ENCODE results near the gene TENM4. TPM values are rescaled to one million over a fixed set of nuclear protein-coding genes. Genes with fewer than 3 reads are reported as not detected.

Gene TENM4
- total and polyA plus RNA-seq, 4 donors = 24.8 to 70.5 (median 38.1) TPM

DNA sequence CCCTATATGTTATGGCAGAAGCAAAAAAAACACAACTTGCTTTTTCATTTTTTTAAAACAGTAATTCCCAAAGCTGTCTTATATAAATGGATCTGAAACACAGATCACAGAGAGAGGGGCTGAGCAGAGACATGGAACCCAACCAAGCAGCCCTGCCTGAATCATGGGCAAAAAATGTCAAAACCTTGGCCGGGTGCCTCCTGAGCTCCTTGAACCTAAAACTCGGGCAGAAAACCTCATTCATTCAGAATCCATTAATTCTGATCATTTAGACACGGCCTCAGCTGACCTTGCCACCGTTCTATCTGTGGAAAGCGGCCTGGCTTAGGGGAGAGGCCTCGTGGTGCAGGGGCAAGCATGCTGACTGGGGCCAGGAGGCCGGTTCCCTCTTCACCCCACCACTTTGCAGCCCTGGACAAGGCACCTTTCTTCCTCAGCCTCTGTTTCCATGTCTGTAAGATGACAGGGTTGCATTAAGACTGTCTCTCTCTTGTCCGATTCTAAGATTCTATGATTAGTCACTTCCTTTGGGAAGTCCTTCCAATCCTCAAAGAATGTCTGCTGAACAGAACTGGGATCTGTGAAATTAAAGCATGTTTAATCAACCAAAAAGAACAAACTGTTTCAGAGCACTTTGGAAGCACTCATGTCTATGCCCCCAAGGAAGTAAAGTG, 26.0 kb downstream of the TENM4 start:
- Histone ChIP-seq H3K36me3 (ENCODE audit: control insufficient read depth, insufficient read depth, low read length) (peaks cover 2% of the 10 kb centered on the region), H3K4me1 (ENCODE audit: control insufficient read depth, insufficient read depth, low read length) (peaks cover 13% of the 10 kb centered on the region), H3K4me3 (ENCODE audit: low read depth, low read length) (no peak overlapping the region), H3K27ac (ENCODE audit: low read depth, low read length) (no peak overlapping the region), H3K27me3 (ENCODE audit: control insufficient read depth, insufficient read depth, low read length) (no peaks in the 10 kb centered on the region), H3K9me3 (ENCODE audit: control insufficient read depth, insufficient read depth, low read length) (no peaks in the 10 kb centered on the region)
- DNase-seq (ENCODE audit: low read depth in 4 of 6, low spot score in 6 of 6) = peak in 1 of 6 donors; percentile 35
- 50% methylated on average over 7 of the region's 8 CpGs for WGBS (ENCODE audit: insufficient coverage)

DNA sequence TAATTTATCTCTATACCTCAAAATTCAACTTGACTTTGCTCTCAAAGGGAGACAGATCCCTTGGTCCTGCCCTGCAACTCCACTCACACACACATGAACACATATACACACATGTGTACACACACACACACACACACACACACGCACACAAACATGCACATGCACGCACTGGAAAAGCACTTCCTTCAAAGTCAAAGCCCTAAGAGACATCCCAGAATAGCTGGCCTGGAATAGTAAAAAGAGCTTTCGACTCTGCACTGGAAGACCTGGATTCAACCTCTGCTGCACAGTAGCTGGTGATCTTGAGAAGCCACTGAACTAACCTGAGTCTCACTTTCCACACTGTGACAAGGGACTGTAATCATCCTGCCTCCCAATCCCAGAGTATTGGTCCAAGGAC, 26.8 kb downstream of the TENM4 start:
- no peak for DNase-seq (ENCODE audit: low read depth in 4 of 6, low spot score in 6 of 6)
- no peaks in the 10 kb centered on the region for H3K27me3 ChIP-seq (ENCODE audit: control insufficient read depth, insufficient read depth, low read length)
- H3K4me1 ChIP-seq (ENCODE audit: control insufficient read depth, insufficient read depth, low read length) = peaks cover 13% of the 10 kb centered on the region
- 90% methylated on average over 2 of the region's 3 CpGs for WGBS (ENCODE audit: insufficient coverage)
- H3K27ac ChIP-seq (ENCODE audit: low read depth, low read length) = no peak overlapping the region
- H3K9me3 ChIP-seq (ENCODE audit: control insufficient read depth, insufficient read depth, low read length) = no peaks in the 10 kb centered on the region
- no peak overlapping the region for H3K4me3 ChIP-seq (ENCODE audit: low read depth, low read length)
- H3K36me3 ChIP-seq (ENCODE audit: control insufficient read depth, insufficient read depth, low read length) = peaks cover 2% of the 10 kb centered on the region

DNA sequence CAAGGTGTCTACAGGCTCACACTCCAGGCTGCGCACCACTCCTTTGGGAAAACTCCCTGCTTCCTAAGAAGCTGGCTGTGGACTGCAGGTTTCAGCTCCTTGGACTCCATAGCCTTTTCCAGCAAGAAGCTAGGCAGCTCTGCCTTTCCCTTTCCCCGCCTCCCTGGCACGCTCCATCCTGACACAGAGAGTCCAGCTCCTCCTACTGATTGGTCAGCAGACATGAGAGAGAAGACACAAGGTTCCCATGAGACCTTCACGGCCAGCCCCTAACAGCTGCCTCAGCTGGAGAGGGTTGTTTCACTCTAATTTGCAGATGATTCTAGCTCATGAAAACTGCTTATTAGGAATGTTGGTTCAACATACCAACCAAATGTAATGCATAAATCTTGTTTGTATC, 27.6 kb downstream of the TENM4 start:
- Histone ChIP-seq H3K36me3 (ENCODE audit: control insufficient read depth, insufficient read depth, low read length) (peaks cover 2% of the 10 kb centered on the region), H3K27ac (ENCODE audit: low read depth, low read length) (no peak overlapping the region), H3K27me3 (ENCODE audit: control insufficient read depth, insufficient read depth, low read length) (no peaks in the 10 kb centered on the region), H3K9me3 (ENCODE audit: control insufficient read depth, insufficient read depth, low read length) (no peaks in the 10 kb centered on the region), H3K4me3 (ENCODE audit: low read depth, low read length) (no peak overlapping the region), H3K4me1 (ENCODE audit: control insufficient read depth, insufficient read depth, low read length) (peaks cover 13% of the 10 kb centered on the region)
- peak; percentile 29 to 92 (median 38) for DNase-seq (ENCODE audit: low read depth in 4 of 6, low spot score in 6 of 6)
- 29% methylated on average over 3 of the region's 4 CpGs for WGBS (ENCODE audit: insufficient coverage)

DNA sequence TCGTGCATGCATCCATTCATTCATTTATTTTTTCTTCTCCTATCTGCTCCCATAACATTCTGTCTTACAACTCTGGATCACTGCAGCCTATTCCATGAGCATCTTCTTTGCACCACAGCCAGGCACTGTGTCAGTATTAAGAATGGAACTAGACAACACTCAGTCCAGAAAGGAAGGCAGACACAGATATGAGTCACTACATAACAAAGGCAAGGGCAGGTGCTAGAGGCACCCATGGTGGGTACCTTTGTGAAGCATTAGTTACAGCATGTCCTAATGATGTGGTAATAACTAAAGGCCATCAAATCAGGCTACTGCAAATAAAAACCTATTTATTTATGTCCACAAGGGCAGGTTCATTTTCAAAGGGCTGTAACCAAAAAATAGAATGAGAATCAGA, 28.1 kb downstream of the TENM4 start:
- Histone ChIP-seq H3K27me3 (ENCODE audit: control insufficient read depth, insufficient read depth, low read length) (no peaks in the 10 kb centered on the region), H3K36me3 (ENCODE audit: control insufficient read depth, insufficient read depth, low read length) (peaks cover 2% of the 10 kb centered on the region), H3K27ac (ENCODE audit: low read depth, low read length) (no peak overlapping the region), H3K9me3 (ENCODE audit: control insufficient read depth, insufficient read depth, low read length) (no peaks in the 10 kb centered on the region), H3K4me1 (ENCODE audit: control insufficient read depth, insufficient read depth, low read length) (peaks cover 13% of the 10 kb centered on the region), H3K4me3 (ENCODE audit: low read depth, low read length) (no peak overlapping the region)
- WGBS (ENCODE audit: insufficient coverage) = 92% methylated on average over 1 of the region's 1 CpG
- DNase-seq (ENCODE audit: low read depth in 4 of 6, low spot score in 6 of 6) = no peak

DNA sequence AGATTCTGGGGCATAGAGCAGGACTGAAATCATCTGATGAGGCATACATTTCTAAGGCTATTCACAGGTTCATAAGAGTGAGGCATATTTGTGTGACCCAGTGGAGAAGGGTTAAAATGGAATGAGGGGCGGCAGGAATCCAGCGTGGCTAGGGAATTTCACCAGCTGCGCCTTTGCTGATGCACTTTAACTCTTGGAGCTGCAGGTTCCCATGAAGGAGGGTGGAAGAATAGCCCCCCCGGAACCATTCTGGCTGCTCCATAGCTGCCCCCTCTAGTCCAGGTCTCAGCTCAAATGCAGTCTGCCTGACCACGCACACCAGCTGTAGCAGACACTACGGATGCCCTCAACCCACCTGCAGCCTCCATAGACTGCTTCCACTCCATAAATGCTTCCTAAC, 31.5 kb downstream of the TENM4 start:
- no peaks in the 10 kb centered on the region for H3K9me3 ChIP-seq (ENCODE audit: control insufficient read depth, insufficient read depth, low read length)
- DNase-seq (ENCODE audit: low read depth in 4 of 6, low spot score in 6 of 6) = no peak
- 92% methylated on average over 6 of the region's 6 CpGs for WGBS (ENCODE audit: insufficient coverage)
- H3K36me3 ChIP-seq (ENCODE audit: control insufficient read depth, insufficient read depth, low read length) = no peaks in the 10 kb centered on the region
- H3K4me3 ChIP-seq (ENCODE audit: low read depth, low read length) = no peak overlapping the region
- H3K27ac ChIP-seq (ENCODE audit: low read depth, low read length) = no peak overlapping the region
- H3K27me3 ChIP-seq (ENCODE audit: control insufficient read depth, insufficient read depth, low read length) = no peaks in the 10 kb centered on the region
- peaks cover 8% of the 10 kb centered on the region for H3K4me1 ChIP-seq (ENCODE audit: control insufficient read depth, insufficient read depth, low read length)

DNA sequence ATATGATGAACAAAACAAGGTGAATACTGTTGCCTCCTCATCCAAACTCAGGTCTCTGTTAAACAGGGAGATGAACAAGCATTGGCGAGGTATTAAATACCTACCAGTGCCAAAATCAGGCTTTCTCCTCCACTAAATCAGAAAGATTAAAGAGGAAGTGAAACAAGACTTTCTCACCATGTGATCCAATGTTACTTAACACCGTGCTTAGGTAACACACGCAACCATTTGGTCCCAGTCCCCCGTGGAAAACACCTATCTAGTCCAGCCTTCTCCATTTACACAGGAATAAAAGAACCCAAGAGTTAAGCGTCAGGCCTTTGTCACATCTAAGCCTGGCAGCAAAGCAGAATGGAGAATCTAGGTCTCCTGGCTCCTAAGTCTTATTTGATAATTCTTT, 34.5 kb downstream of the TENM4 start:
- no peaks in the 10 kb centered on the region for H3K9me3 ChIP-seq (ENCODE audit: control insufficient read depth, insufficient read depth, low read length)
- no peaks in the 10 kb centered on the region for H3K27me3 ChIP-seq (ENCODE audit: control insufficient read depth, insufficient read depth, low read length)
- no peaks in the 10 kb centered on the region for H3K36me3 ChIP-seq (ENCODE audit: control insufficient read depth, insufficient read depth, low read length)
- peaks cover 5% of the 10 kb centered on the region for H3K4me1 ChIP-seq (ENCODE audit: control insufficient read depth, insufficient read depth, low read length)
- 100% methylated on average over 2 of the region's 5 CpGs for WGBS (ENCODE audit: insufficient coverage)
- DNase-seq (ENCODE audit: low read depth in 4 of 6, low spot score in 6 of 6) = no peak
- H3K27ac ChIP-seq (ENCODE audit: low read depth, low read length) = no peak overlapping the region
- H3K4me3 ChIP-seq (ENCODE audit: low read depth, low read length) = no peak overlapping the region

DNA sequence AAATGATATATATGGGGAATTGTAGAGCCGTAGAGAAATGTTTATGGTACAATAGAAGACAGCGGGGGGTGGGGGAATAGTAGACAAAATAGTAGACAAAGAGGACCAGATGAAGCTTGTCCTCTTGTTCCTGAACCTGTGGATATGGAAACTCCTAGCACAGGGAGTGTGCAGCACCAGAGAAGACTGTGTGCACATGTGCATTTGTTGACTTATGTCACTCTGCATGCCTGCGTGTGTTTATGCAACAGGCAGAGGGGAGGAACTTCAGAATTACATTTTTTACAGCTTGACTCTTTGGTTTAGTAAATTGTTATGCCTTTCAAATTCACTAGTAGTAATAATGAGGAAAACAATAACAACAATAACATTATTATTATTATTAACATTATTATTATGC, 36.0 kb downstream of the TENM4 start:
- H3K36me3 ChIP-seq (ENCODE audit: control insufficient read depth, insufficient read depth, low read length) = no peaks in the 10 kb centered on the region
- DNase-seq (ENCODE audit: low read depth in 4 of 6, low spot score in 6 of 6) = no peak
- no peaks in the 10 kb centered on the region for H3K27me3 ChIP-seq (ENCODE audit: control insufficient read depth, insufficient read depth, low read length)
- no peaks in the 10 kb centered on the region for H3K9me3 ChIP-seq (ENCODE audit: control insufficient read depth, insufficient read depth, low read length)
- H3K4me1 ChIP-seq (ENCODE audit: control insufficient read depth, insufficient read depth, low read length) = peaks cover 12% of the 10 kb centered on the region
- WGBS (ENCODE audit: insufficient coverage) = 90% methylated on average over 2 of the region's 3 CpGs
- H3K4me3 ChIP-seq (ENCODE audit: low read depth, low read length) = no peak overlapping the region
- no peak overlapping the region for H3K27ac ChIP-seq (ENCODE audit: low read depth, low read length)

DNA sequence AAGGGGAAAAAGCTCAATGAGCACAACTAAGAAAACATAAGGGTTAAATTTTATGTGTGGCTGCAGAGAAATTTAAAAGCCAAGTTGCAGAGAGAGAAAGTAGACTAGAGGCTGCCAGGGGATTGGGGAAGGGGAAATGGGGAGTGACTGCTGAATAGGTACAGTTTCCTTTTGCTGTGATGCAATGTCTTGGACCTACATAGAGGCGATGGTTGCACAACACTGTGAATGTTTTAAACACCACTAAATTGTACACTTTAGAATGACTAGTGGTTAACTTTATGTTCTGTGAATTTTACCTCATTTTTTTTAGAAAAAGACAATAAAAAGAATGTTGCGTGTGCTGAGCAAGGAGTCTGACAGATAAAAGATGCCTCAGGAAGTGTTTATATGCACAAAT, 36.5 kb downstream of the TENM4 start:
- no peak for DNase-seq (ENCODE audit: low read depth in 4 of 6, low spot score in 6 of 6)
- H3K9me3 ChIP-seq (ENCODE audit: control insufficient read depth, insufficient read depth, low read length) = no peaks in the 10 kb centered on the region
- no peaks in the 10 kb centered on the region for H3K36me3 ChIP-seq (ENCODE audit: control insufficient read depth, insufficient read depth, low read length)
- H3K4me1 ChIP-seq (ENCODE audit: control insufficient read depth, insufficient read depth, low read length) = peaks cover 12% of the 10 kb centered on the region
- no peak overlapping the region for H3K27ac ChIP-seq (ENCODE audit: low read depth, low read length)
- H3K27me3 ChIP-seq (ENCODE audit: control insufficient read depth, insufficient read depth, low read length) = no peaks in the 10 kb centered on the region
- WGBS (ENCODE audit: insufficient coverage) = no CpG with 5 or more reads among the region's 2 CpGs
- no peak overlapping the region for H3K4me3 ChIP-seq (ENCODE audit: low read depth, low read length)

DNA sequence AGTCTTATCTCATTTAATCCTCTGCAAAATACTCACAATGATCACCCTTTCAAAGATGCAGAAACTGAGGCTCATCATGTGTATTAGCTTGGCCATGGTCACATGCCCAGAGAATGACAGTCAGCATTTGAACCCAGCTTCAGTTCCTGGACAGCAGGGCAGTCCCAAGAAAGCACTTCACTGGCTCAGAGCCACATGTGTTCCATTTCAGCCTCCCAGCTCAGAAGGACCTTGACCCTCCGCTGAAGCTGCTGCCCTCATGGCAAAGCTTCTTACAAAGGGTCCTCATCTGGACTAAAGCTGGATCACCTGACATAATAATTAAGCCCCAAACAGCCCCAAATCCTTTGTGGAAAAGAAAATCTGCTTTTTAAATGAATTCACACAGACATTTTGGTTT, 37.0 kb downstream of the TENM4 start:
- Histone ChIP-seq H3K4me3 (ENCODE audit: low read depth, low read length) (no peak overlapping the region), H3K9me3 (ENCODE audit: control insufficient read depth, insufficient read depth, low read length) (no peaks in the 10 kb centered on the region), H3K27me3 (ENCODE audit: control insufficient read depth, insufficient read depth, low read length) (no peaks in the 10 kb centered on the region), H3K36me3 (ENCODE audit: control insufficient read depth, insufficient read depth, low read length) (no peaks in the 10 kb centered on the region), H3K4me1 (ENCODE audit: control insufficient read depth, insufficient read depth, low read length) (peaks cover 12% of the 10 kb centered on the region), H3K27ac (ENCODE audit: low read depth, low read length) (no peak overlapping the region)
- DNase-seq (ENCODE audit: low read depth in 4 of 6, low spot score in 6 of 6) = no peak
- WGBS (ENCODE audit: insufficient coverage) = 100% methylated on average over 1 of the region's 1 CpG

DNA sequence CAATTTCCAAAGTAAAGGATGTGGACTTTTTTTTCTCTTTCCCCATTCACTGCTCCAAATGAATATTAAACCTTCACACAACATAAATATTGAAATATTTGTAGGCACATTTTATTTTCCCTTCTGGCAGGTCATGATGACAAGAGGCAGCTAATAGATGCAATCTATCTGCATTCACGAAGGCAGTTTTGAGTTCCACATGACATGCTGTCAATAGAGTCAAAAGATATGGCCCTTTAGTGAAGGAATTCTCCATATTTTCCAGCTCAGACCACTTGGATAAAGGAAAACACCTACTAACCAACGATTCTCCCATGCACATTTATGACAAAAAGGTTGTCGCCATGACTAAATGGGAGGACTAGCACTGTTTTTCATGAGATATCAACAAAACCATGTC, 37.9 kb downstream of the TENM4 start:
- H3K36me3 ChIP-seq (ENCODE audit: control insufficient read depth, insufficient read depth, low read length) = no peaks in the 10 kb centered on the region
- H3K9me3 ChIP-seq (ENCODE audit: control insufficient read depth, insufficient read depth, low read length) = no peaks in the 10 kb centered on the region
- H3K27ac ChIP-seq (ENCODE audit: low read depth, low read length) = no peak overlapping the region
- H3K27me3 ChIP-seq (ENCODE audit: control insufficient read depth, insufficient read depth, low read length) = no peaks in the 10 kb centered on the region
- H3K4me3 ChIP-seq (ENCODE audit: low read depth, low read length) = no peak overlapping the region
- 100% methylated on average over 1 of the region's 3 CpGs for WGBS (ENCODE audit: insufficient coverage)
- H3K4me1 ChIP-seq (ENCODE audit: control insufficient read depth, insufficient read depth, low read length) = peaks cover 12% of the 10 kb centered on the region
- DNase-seq (ENCODE audit: low read depth in 4 of 6, low spot score in 6 of 6) = no peak
